Measurements from ENCODE around the gene BNC2.
A peak's percentile ranks its signal among the peaks of the same experiment; 100 is the strongest.

Gene BNC2

DNA sequence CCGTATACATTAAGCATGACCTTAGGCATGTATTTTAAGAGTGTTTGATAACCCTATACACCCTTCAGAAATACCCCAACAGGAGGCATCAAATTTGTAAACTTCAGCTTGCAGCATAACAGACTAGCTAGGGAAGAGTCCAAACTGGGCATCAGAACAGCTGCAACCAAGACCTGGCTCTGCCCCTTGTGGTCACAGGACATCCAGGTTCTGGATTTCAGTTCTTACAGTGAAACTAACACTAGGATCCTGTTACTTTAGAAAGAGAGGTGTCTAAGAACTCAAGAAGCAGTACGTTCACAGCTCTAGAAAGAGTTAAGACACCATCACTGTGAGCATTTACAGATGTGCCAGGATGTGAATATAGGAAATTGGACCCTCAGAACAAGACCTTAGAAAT, 229.8 kb downstream of the BNC2 start:
- TF ChIP-seq TCF12 (IDR thresholded peaks at IDR 0.05; ENCODE audit: low read depth), result no peak
- TF ChIP-seq TAF1 (IDR thresholded peaks at IDR 0.05; ENCODE audit: low read depth), result no peak
- TF ChIP-seq RAD21 (IDR thresholded peaks at IDR 0.05; ENCODE audit: low read depth), result peak; percentile 29; the same call in 1 of the 2 replicates
- TF ChIP-seq FOXM1 (IDR thresholded peaks at IDR 0.05; ENCODE audit: borderline replicate concordance, low read depth), result no peak
- no peak for TF ChIP-seq EGR1 (IDR thresholded peaks at IDR 0.05)
- TF ChIP-seq, protein P1, sequence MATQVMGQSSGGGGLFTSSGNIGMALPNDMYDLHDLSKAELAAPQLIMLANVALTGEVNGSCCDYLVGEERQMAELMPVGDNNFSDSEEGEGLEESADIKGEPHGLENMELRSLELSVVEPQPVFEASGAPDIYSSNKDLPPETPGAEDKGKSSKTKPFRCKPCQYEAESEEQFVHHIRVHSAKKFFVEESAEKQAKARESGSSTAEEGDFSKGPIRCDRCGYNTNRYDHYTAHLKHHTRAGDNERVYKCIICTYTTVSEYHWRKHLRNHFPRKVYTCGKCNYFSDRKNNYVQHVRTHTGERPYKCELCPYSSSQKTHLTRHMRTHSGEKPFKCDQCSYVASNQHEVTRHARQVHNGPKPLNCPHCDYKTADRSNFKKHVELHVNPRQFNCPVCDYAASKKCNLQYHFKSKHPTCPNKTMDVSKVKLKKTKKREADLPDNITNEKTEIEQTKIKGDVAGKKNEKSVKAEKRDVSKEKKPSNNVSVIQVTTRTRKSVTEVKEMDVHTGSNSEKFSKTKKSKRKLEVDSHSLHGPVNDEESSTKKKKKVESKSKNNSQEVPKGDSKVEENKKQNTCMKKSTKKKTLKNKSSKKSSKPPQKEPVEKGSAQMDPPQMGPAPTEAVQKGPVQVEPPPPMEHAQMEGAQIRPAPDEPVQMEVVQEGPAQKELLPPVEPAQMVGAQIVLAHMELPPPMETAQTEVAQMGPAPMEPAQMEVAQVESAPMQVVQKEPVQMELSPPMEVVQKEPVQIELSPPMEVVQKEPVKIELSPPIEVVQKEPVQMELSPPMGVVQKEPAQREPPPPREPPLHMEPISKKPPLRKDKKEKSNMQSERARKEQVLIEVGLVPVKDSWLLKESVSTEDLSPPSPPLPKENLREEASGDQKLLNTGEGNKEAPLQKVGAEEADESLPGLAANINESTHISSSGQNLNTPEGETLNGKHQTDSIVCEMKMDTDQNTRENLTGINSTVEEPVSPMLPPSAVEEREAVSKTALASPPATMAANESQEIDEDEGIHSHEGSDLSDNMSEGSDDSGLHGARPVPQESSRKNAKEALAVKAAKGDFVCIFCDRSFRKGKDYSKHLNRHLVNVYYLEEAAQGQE (IDR thresholded peaks at IDR 0.05; ENCODE audit: low read depth), result no peak

DNA sequence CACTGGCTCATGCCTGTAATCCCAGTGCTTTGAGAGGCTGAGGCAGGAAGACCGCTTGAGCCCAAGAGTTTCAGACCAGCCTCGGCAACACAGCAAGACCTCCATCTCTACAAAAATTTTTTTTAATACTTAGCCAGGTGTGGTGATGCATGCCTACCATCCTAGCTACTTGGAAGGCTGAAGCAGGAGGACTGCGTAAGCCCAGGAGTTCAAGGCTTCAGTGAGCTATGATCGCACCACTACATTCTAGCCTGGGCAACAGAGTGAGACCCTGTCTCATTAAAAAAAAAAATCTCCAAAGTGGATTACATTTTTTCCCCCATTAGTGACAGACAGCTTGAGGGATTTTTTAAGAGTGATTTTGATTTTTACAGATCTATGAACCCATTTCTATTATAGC, 230.8 kb downstream of the BNC2 start:
- TF ChIP-seq NFIC (IDR thresholded peaks at IDR 0.05) (no peak), EP300 (IDR thresholded peaks at IDR 0.05; ENCODE audit: borderline replicate concordance) (no peak), CEBPB (IDR thresholded peaks at IDR 0.05) (no peak)

DNA sequence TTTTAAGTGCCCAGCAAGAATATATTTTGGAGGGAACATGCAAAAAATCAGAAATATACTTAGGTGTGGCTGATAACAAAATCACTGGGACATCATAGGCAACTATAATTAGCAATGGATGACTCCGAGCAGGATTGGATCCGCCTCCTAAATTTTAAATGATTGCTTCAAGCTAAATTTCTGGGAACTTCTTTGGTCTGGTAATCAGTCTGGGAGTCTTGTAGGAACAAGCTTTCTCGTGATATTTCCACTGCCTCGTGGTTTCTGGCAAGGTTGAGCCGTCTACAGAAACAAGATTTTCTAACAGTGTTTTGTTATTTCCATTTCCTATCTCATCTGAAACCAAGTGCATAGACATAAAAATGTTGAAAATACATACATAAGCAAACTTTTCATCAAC, 232.6 kb downstream of the BNC2 start:
- TF ChIP-seq ZBTB7A (IDR thresholded peaks at IDR 0.05; ENCODE audit: low read depth) (no peak), EP300 (IDR thresholded peaks at IDR 0.05; ENCODE audit: borderline replicate concordance) (no peak), TCF12 (IDR thresholded peaks at IDR 0.05; ENCODE audit: low read depth) (no peak), TEAD4 (IDR thresholded peaks at IDR 0.05) (no peak), RAD21 (IDR thresholded peaks at IDR 0.05; ENCODE audit: low read depth) (no peak), EGR1 (IDR thresholded peaks at IDR 0.05) (no peak), NFIC (IDR thresholded peaks at IDR 0.05) (no peak), FOXM1 (IDR thresholded peaks at IDR 0.05; ENCODE audit: borderline replicate concordance, low read depth) (no peak), YY1 (IDR thresholded peaks at IDR 0.05; ENCODE audit: low read depth) (no peak), TAF1 (IDR thresholded peaks at IDR 0.05; ENCODE audit: low read depth) (no peak), CEBPB (IDR thresholded peaks at IDR 0.05) (no peak), CREB1 (IDR thresholded peaks at IDR 0.05; ENCODE audit: low read depth) (no peak)
- TF ChIP-seq, protein P1 (IDR thresholded peaks at IDR 0.05; ENCODE audit: low read depth), result no peak
- TF ChIP-seq, protein P2, sequence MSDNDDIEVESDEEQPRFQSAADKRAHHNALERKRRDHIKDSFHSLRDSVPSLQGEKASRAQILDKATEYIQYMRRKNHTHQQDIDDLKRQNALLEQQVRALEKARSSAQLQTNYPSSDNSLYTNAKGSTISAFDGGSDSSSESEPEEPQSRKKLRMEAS (IDR thresholded peaks at IDR 0.05), result no peak
- TF ChIP-seq, protein P3, sequence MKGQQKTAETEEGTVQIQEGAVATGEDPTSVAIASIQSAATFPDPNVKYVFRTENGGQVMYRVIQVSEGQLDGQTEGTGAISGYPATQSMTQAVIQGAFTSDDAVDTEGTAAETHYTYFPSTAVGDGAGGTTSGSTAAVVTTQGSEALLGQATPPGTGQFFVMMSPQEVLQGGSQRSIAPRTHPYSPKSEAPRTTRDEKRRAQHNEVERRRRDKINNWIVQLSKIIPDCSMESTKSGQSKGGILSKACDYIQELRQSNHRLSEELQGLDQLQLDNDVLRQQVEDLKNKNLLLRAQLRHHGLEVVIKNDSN (IDR thresholded peaks at IDR 0.05), result no peak

DNA sequence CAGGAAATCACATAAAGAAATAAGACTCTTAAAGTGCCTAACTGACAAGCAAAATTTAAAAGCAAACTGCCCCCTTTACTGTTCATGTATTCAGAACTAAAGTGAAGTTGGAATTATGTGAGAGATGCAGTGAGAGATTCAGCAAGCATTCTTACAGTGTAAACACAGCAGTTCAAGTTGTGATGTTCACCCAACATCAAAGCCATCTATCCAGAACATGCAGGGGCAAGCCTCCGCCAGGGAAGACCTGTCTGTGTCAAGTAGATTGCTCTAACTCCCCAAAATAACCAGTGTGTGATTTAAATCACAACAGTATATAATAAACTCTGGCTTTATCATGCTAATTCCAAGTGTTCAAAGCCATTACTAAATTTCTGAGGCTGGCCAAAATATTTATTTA, 233.3 kb downstream of the BNC2 start:
- TF ChIP-seq, protein P3 (IDR thresholded peaks at IDR 0.05), result no peak
- TF ChIP-seq TEAD4 (IDR thresholded peaks at IDR 0.05) (no peak), EP300 (IDR thresholded peaks at IDR 0.05; ENCODE audit: borderline replicate concordance) (no peak), CREB1 (IDR thresholded peaks at IDR 0.05; ENCODE audit: low read depth) (no peak), YY1 (IDR thresholded peaks at IDR 0.05; ENCODE audit: low read depth) (no peak), EGR1 (IDR thresholded peaks at IDR 0.05) (no peak), NFIC (IDR thresholded peaks at IDR 0.05) (no peak), TAF1 (IDR thresholded peaks at IDR 0.05; ENCODE audit: low read depth) (no peak)
- TF ChIP-seq, protein P1 (IDR thresholded peaks at IDR 0.05; ENCODE audit: low read depth), result no peak

DNA sequence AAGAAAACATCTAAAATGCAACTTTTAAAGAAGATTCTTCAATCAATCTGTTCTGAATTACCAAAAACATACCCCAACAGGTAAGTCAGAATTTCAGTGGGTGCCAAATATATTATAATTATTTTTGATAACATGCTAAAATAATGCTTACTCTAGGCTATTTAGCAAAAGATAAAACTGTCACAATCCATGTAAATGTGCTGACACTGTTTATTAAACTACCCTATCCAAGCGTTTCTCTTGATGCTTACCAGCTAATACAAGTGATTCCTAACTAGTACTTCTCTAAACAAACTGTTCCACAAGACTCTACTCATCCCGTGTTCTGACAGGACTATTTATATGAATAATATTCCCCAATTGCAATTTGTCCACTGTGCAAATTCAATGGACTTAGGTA, 236.7 kb downstream of the BNC2 start:
- TF ChIP-seq CREB1 (IDR thresholded peaks at IDR 0.05; ENCODE audit: low read depth) (no peak), TAF1 (IDR thresholded peaks at IDR 0.05; ENCODE audit: low read depth) (no peak), FOXM1 (IDR thresholded peaks at IDR 0.05; ENCODE audit: borderline replicate concordance, low read depth) (no peak), CEBPB (IDR thresholded peaks at IDR 0.05) (no peak), EP300 (IDR thresholded peaks at IDR 0.05; ENCODE audit: borderline replicate concordance) (no peak), TEAD4 (IDR thresholded peaks at IDR 0.05) (no peak), ZBTB7A (IDR thresholded peaks at IDR 0.05; ENCODE audit: low read depth) (no peak)
- TF ChIP-seq, protein P1 (IDR thresholded peaks at IDR 0.05; ENCODE audit: low read depth), result no peak
- TF ChIP-seq, protein P3 (IDR thresholded peaks at IDR 0.05), result no peak

All from Ishikawa (cell line).